ENCODE results near the gene SMARCB1. TPM values are rescaled to one million over a fixed set of nuclear protein-coding genes. Genes with fewer than 3 reads are reported as not detected.

SMARCB1 gene
- total and polyA plus RNA-seq, 2 donors from 2014 or later, result 68.7 to 79.0 TPM

DNA sequence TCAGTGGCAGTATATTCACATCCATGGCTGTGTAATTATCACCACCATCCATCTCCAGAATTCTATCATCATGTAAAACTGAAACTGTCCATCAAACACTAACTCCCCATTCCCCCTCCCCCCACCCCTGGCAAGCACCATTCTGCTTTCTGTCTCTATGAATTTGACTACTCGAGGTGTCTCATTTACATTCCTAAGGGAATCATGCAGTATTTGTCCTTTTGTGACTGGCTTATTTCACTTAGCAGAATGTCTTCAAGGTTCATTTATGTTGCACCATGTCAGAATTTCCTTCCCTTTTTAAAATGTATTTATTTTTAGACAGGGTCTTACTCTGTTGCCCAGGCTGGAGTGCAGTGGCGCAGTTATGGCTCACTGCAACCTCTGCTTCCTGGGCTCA lies 31.8 kb downstream of the SMARCB1 start:
- H3K9ac ChIP-seq (ENCODE audit: low read length in 3 of 3), result no peak overlapping the region
- no peaks in the 10 kb centered on the region for H3K27me3 ChIP-seq (ENCODE audit: control insufficient read depth, insufficient read depth, low read length)
- H3K9me3 ChIP-seq (ENCODE audit: control insufficient read depth in 2 of 3, insufficient read depth in 1 of 3, low read length in 3 of 3), result no peaks in the 10 kb centered on the region
- H3K36me3 ChIP-seq (ENCODE audit: control insufficient read depth in 2 of 3, insufficient read depth in 3 of 3, low read length in 3 of 3), result peaks cover 4 to 38% (median 14%) of the 10 kb centered on the region in 3 donors
- FAIRE-seq, result no peak
- H3K4me3 ChIP-seq (ENCODE audit: low read length in 3 of 3), result no peak overlapping the region
- intact Hi-C loops (cut with DNase I), result no loop called here
- peak in 1 of 5 donors; percentile 25 for DNase-seq
- TF ChIP-seq, protein P1, sequence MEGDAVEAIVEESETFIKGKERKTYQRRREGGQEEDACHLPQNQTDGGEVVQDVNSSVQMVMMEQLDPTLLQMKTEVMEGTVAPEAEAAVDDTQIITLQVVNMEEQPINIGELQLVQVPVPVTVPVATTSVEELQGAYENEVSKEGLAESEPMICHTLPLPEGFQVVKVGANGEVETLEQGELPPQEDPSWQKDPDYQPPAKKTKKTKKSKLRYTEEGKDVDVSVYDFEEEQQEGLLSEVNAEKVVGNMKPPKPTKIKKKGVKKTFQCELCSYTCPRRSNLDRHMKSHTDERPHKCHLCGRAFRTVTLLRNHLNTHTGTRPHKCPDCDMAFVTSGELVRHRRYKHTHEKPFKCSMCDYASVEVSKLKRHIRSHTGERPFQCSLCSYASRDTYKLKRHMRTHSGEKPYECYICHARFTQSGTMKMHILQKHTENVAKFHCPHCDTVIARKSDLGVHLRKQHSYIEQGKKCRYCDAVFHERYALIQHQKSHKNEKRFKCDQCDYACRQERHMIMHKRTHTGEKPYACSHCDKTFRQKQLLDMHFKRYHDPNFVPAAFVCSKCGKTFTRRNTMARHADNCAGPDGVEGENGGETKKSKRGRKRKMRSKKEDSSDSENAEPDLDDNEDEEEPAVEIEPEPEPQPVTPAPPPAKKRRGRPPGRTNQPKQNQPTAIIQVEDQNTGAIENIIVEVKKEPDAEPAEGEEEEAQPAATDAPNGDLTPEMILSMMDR (IDR thresholded peaks at IDR 0.05; ENCODE audit: borderline replicate concordance, extremely low read depth, insufficient read depth), result no peak
- H3K4me1 ChIP-seq (ENCODE audit: control insufficient read depth in 2 of 3, insufficient read depth in 2 of 3, low read depth in 1 of 3, low read length in 3 of 3), result peaks cover 0 to 5% (median 3%) of the 10 kb centered on the region in 3 donors
- no peak overlapping the region for H3K27ac ChIP-seq (ENCODE audit: low read depth in 2 of 2, low read length in 2 of 2)

DNA sequence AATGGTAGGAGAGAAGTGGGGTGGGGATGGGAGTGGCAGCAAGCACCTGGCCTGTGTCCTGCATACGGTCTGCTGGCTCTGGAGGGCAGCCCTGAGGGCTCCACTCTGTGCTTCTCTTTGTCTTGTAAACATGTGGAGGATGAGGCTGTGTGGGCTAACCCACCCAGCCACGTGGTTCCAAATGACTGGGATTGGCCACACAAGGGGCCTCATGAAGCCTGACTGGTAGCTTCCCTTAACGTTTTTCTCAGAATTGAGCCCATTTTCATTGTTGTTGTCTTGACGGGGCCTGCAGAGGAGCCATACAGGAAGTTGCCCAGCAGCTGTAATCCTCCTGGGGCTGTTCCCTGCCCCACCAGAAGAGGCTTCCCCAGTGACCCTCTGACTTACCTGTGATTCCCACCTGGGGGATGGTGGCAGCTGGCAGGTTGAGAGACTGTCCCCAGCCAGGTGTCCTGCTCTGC lies 34.0 kb downstream of the SMARCB1 start:
- DNase-seq, result peak in 1 of 5 donors; percentile 16
- no peak overlapping the region for H3K27ac ChIP-seq (ENCODE audit: low read depth in 2 of 2, low read length in 2 of 2)
- H3K27me3 ChIP-seq (ENCODE audit: control insufficient read depth, insufficient read depth, low read length), result no peaks in the 10 kb centered on the region
- no peak for FAIRE-seq
- no peak overlapping the region for H3K4me3 ChIP-seq (ENCODE audit: low read length in 3 of 3)
- H3K36me3 ChIP-seq (ENCODE audit: control insufficient read depth in 2 of 3, insufficient read depth in 3 of 3, low read length in 3 of 3), result peaks cover 4 to 57% (median 31%) of the 10 kb centered on the region in 3 donors
- peaks cover 0 to 5% (median 4%) of the 10 kb centered on the region in 3 donors for H3K4me1 ChIP-seq (ENCODE audit: control insufficient read depth in 2 of 3, insufficient read depth in 2 of 3, low read depth in 1 of 3, low read length in 3 of 3)
- no peak overlapping the region for H3K9ac ChIP-seq (ENCODE audit: low read length in 3 of 3)
- intact Hi-C loops (cut with DNase I), result no loop called here
- TF ChIP-seq, protein P1 (IDR thresholded peaks at IDR 0.05; ENCODE audit: borderline replicate concordance, extremely low read depth, insufficient read depth), result no peak
- no peaks in the 10 kb centered on the region for H3K9me3 ChIP-seq (ENCODE audit: control insufficient read depth in 2 of 3, insufficient read depth in 1 of 3, low read length in 3 of 3)

DNA sequence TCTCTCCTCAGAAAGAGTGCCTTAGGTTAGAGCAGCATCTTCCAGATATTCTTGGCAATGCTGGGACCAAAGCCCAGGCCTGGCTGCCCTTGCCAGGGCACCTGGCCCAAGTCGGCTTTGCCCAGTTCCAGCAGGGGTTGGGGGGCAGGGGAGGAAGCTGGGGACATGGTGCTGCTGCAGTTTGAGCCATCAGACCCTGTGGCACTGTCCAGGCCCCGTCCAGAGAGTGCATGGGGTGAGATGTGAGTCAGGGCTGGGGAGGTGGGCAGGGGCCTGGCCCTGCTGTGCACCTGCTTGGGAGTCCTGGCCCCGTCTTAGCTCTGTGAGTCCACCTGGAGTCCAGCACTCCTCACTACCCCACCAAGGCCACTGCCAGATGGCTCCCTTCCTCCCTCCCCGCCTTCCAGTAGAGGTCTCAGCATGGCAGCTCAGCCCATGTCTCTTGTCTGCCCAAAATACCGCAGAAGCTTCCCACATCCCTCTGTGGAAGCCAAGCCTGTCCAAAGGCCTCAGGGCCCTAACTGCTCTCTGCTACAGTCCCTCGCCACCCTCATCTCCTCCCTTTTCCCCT lies 35.4 kb downstream of the SMARCB1 start:
- TF ChIP-seq, protein P1 (IDR thresholded peaks at IDR 0.05; ENCODE audit: borderline replicate concordance, extremely low read depth, insufficient read depth), result no peak
- Histone ChIP-seq H3K36me3 (ENCODE audit: control insufficient read depth in 2 of 3, insufficient read depth in 3 of 3, low read length in 3 of 3) (peaks cover 4 to 49% (median 33%) of the 10 kb centered on the region in 3 donors), H3K27me3 (ENCODE audit: control insufficient read depth, insufficient read depth, low read length) (no peaks in the 10 kb centered on the region), H3K9me3 (ENCODE audit: control insufficient read depth in 2 of 3, insufficient read depth in 1 of 3, low read length in 3 of 3) (no peaks in the 10 kb centered on the region), H3K27ac (ENCODE audit: low read depth in 2 of 2, low read length in 2 of 2) (peak overlapping the region; percentile 43 to 48), H3K4me1 (ENCODE audit: control insufficient read depth in 2 of 3, insufficient read depth in 2 of 3, low read depth in 1 of 3, low read length in 3 of 3) (peaks cover 0 to 6% (median 5%) of the 10 kb centered on the region in 3 donors), H3K4me3 (ENCODE audit: low read length in 3 of 3) (no peak overlapping the region), H3K9ac (ENCODE audit: low read length in 3 of 3) (peak overlapping the region in 1 of 3 donors; percentile 19)
- no peak for FAIRE-seq
- intact Hi-C loops (cut with DNase I), result no loop called here
- peak in 1 of 5 donors; percentile 52 for DNase-seq
